MM.1S (cell line): Measurements from ENCODE around the gene MLKL.

Experiments used
- DNase-seq: peaks from one replicate; pipeline ENCODE4 v3.0.0-alpha.2; 2015
- H2AFZ ChIP-seq: fragments of 300-600 bp; sonication (generic); 2 replicates; pipeline ENCODE4 v1.6.0; 2016; ENCODE audit warnings: antibody characterized with exemption, low read length
- H3F3A ChIP-seq: fragments of 300-600 bp; sonication (generic); 2 replicates; pipeline ENCODE4 v1.6.1; 2016; ENCODE audit warnings: mild to moderate bottlenecking, antibody characterized with exemption, low read length, moderate library complexity, mixed read lengths; ENCODE audit not compliant: insufficient read depth
- H3K27ac ChIP-seq: fragments of 300-600 bp; sonication (generic); 2 replicates; pipeline ENCODE4 v1.5.1; 2016; ENCODE audit warnings: mild to moderate bottlenecking, low read length
- H3K27me3 ChIP-seq: fragments of 300-600 bp; sonication (generic); replicated peaks from 2 replicates; pipeline ENCODE4 v1.6.0; 2016; ENCODE audit warnings: low read length; ENCODE audit not compliant: insufficient read depth
- H3K36me3 ChIP-seq: fragments of 300-600 bp; sonication (generic); replicated peaks from 2 replicates; pipeline ENCODE4 v1.6.1; 2016; ENCODE audit warnings: mild to moderate bottlenecking, low read length, mixed read lengths; ENCODE audit not compliant: insufficient read depth
- H3K4me1 ChIP-seq: fragments of 300-600 bp; sonication (generic); 2 replicates; pipeline ENCODE4 v1.6.1; 2016; ENCODE audit warnings: low read length, mixed read lengths
- H3K4me2 ChIP-seq: fragments of 300-600 bp; sonication (generic); 2 replicates; pipeline ENCODE4 v1.6.0; 2016; ENCODE audit warnings: low read depth, low read length
- H3K4me3 ChIP-seq: fragments of 300-600 bp; sonication (generic); 2 replicates; pipeline ENCODE4 v1.5.1; 2016; ENCODE audit warnings: low read length, mixed read lengths
- H3K79me2 ChIP-seq: fragments of 300-600 bp; sonication (generic); 2 replicates; pipeline ENCODE4 v1.6.1; 2016; ENCODE audit warnings: mixed run types, low read length, mixed read lengths
- H3K9ac ChIP-seq: fragments of 300-600 bp; sonication (generic); 2 replicates; pipeline ENCODE4 v1.6.1; 2016; ENCODE audit warnings: low read length, mixed read lengths
- H3K9me2 ChIP-seq: fragments of 300-600 bp; sonication (generic); replicated peaks from 2 replicates; pipeline ENCODE4 v1.6.1; 2016; ENCODE audit warnings: mild to moderate bottlenecking, low read length, mixed read lengths; ENCODE audit not compliant: insufficient read depth
- H3K9me3 ChIP-seq: fragments of 300-600 bp; sonication (generic); replicated peaks from 2 replicates; pipeline ENCODE4 v1.6.1; 2016; ENCODE audit warnings: mild to moderate bottlenecking, low read length, mixed read lengths; ENCODE audit not compliant: insufficient read depth
- H4K20me1 ChIP-seq: fragments of 300-600 bp; sonication (generic); 2 replicates; pipeline ENCODE4 v1.6.1; 2016; ENCODE audit warnings: mild to moderate bottlenecking, low read length, moderate library complexity, mixed read lengths; ENCODE audit not compliant: insufficient read depth
- CTCF ChIP-seq: fragments of 300-600 bp; sonication (generic); IDR thresholded peaks from 2 replicates; pipeline ENCODE4 v1.5.1; 2016; ENCODE audit warnings: antibody characterized with exemption, low read length, mixed read lengths
- EZH2 ChIP-seq: fragments of 300-600 bp; sonication (generic); optimal IDR thresholded peaks from 2 replicates; pipeline ENCODE3; 2017; ENCODE audit warnings: low read depth, mild to moderate bottlenecking, antibody characterized with exemption, low read length, mixed read lengths
- EZH2phosphoT487 ChIP-seq: fragments of 300-600 bp; sonication (generic); IDR thresholded peaks from 2 replicates; pipeline ENCODE4 v1.6.1; 2018; ENCODE audit warnings: antibody characterized with exemption, low read length

The MLKL gene

GRCh38 chr16:74732707-74733350, 32.2 kb upstream of the MLKL start:
- Histone ChIP-seq H3K27ac (no peak overlapping the region), H3K36me3 (no peaks in the 10 kb centered on the region), H2AFZ (no peak overlapping the region), H3F3A (no peaks in the 10 kb centered on the region), H3K9me2 (no peaks in the 10 kb centered on the region), H3K9ac (no peak overlapping the region), H3K4me2 (no peak overlapping the region), H3K4me3 (no peak overlapping the region), H3K79me2 (no peaks in the 10 kb centered on the region), H4K20me1 (no peaks in the 10 kb centered on the region), H3K4me1 (no peaks in the 10 kb centered on the region), H3K27me3 (no peaks in the 10 kb centered on the region), H3K9me3 (no peaks in the 10 kb centered on the region)
- no peak for DNase-seq
- TF ChIP-seq EZH2phosphoT487 = no peak

GRCh38 chr16:74731853-74732477, 31.3 kb upstream of the MLKL start:
- no peaks in the 10 kb centered on the region for H4K20me1 ChIP-seq
- H2AFZ ChIP-seq = no peak overlapping the region
- H3K27ac ChIP-seq = no peak overlapping the region
- H3K79me2 ChIP-seq = no peaks in the 10 kb centered on the region
- H3K4me1 ChIP-seq = no peaks in the 10 kb centered on the region
- no peak for TF ChIP-seq EZH2
- no peak for TF ChIP-seq CTCF
- no peak for TF ChIP-seq EZH2phosphoT487
- no peaks in the 10 kb centered on the region for H3K9me3 ChIP-seq
- no peak overlapping the region for H3K4me3 ChIP-seq
- H3K9me2 ChIP-seq = no peaks in the 10 kb centered on the region
- DNase-seq = no peak
- H3F3A ChIP-seq = no peaks in the 10 kb centered on the region
- no peak overlapping the region for H3K9ac ChIP-seq
- H3K36me3 ChIP-seq = no peaks in the 10 kb centered on the region
- no peak overlapping the region for H3K4me2 ChIP-seq
- no peaks in the 10 kb centered on the region for H3K27me3 ChIP-seq

- H3K4me3 ChIP-seq = no peak overlapping the region
- no peak overlapping the region for H2AFZ ChIP-seq
- H3F3A ChIP-seq = no peaks in the 10 kb centered on the region
- H3K4me1 ChIP-seq = no peaks in the 10 kb centered on the region
- no peaks in the 10 kb centered on the region for H3K36me3 ChIP-seq
- no peaks in the 10 kb centered on the region for H3K79me2 ChIP-seq
- no peaks in the 10 kb centered on the region for H3K27me3 ChIP-seq
- H3K9me3 ChIP-seq = no peaks in the 10 kb centered on the region
- H3K4me2 ChIP-seq = no peak overlapping the region
- DNase-seq = no peak
- no peaks in the 10 kb centered on the region for H4K20me1 ChIP-seq
- H3K9me2 ChIP-seq = no peaks in the 10 kb centered on the region
- TF ChIP-seq EZH2 (no peak), EZH2phosphoT487 (no peak), CTCF (no peak)
- no peak overlapping the region for H3K27ac ChIP-seq
- H3K9ac ChIP-seq = no peak overlapping the region
These were observed 29.4 kb upstream of the MLKL start for GRCh38 chr16:74729783-74730683.
